Endothelial cell of umbilical vein (primary cell): ENCODE data around the gene RAPGEF6. TPM values are rescaled to one million over a fixed set of nuclear protein-coding genes. Genes with fewer than 3 reads are reported as not detected.

Experiments used
- BruUV-seq: library from RNA; stranded (reverse); fragments of 400-500 nt; replicated peaks from 2 replicates; lab custom pipeline; 2021; lab: Mats Ljungman, UMichigan
- CTCF ChIA-PET: fragments of 300-600, 350-600 bp; sonication (Branson Sonifier 250); formaldehyde crosslinking; loops from one replicate; lab custom pipeline; 2021; ENCODE audit warnings: antibody characterized with exemption, inconsistent platforms; lab: Charles Lee
- POLR2A ChIA-PET: fragments of 300-600, 350-600 bp; sonication (Branson Sonifier 250); formaldehyde crosslinking; loops from one replicate; lab custom pipeline; 2021; ENCODE audit warnings: antibody characterized with exemption, inconsistent platforms; lab: Charles Lee
- DNase-seq: peaks from one replicate; pipeline ENCODE4 v3.0.0-alpha.2; 2011; ENCODE audit warnings: low read depth, low spot score
- FAIRE-seq: peaks from 2 replicates; lab custom pipeline; 2011; peaks lifted over from hg19 to GRCh38; lab: Jason Lieb, UNC
- H2AFZ ChIP-seq: 2 replicates; pipeline ENCODE4 v1.6.0; 2012; ENCODE audit warnings: low read depth, low read length, control low read depth, inconsistent platforms
- H3K27ac ChIP-seq: 2 replicates; pipeline ENCODE4 v1.5.1; 2011; ENCODE audit warnings: low read depth, mild to moderate bottlenecking, control low read depth, low read length, moderate library complexity; ENCODE audit not compliant: insufficient read depth
- H3K27me3 ChIP-seq, 2 experiments: 2 replicates each; pipeline versions ENCODE4 v1.6.0 to v1.6.1; 2011; ENCODE audit warnings: low read length in 2 of 2, mixed read lengths in 1 of 2; ENCODE audit not compliant: control insufficient read depth in 2 of 2, insufficient read depth in 2 of 2
- H3K36me3 ChIP-seq, 2 experiments: 2 replicates in 1 of 2; 3 replicates in 1 of 2; pipeline ENCODE4 v1.5.1; 2011; ENCODE audit warnings: low read length in 2 of 2, mild to moderate bottlenecking in 1 of 2, moderate library complexity in 1 of 2; ENCODE audit not compliant: control insufficient read depth in 2 of 2, insufficient read depth in 2 of 2; ENCODE audit errors: extremely low read depth in 1 of 2
- H3K4me1 ChIP-seq: 3 replicates; pipeline ENCODE4 v1.5.1; 2011; ENCODE audit warnings: mild to moderate bottlenecking, low read length; ENCODE audit not compliant: control insufficient read depth, insufficient read depth; ENCODE audit errors: extremely low read depth
- H3K4me2 ChIP-seq: 2 replicates; pipeline ENCODE4 v1.6.1; 2011; ENCODE audit warnings: low read length, control low read depth, mixed read lengths; ENCODE audit not compliant: insufficient read depth
- H3K4me3 ChIP-seq, 3 experiments: fragments of 200-600 bp in 1 of 3; sonication (generic), shearing (Covaris generic) in 1 of 3; replicated peaks in 1 of 3; 2 replicates each; pipeline ENCODE4 v1.5.1; 2011 to 2016; ENCODE audit warnings: control low read depth in 3 of 3, low read length in 3 of 3, mild to moderate bottlenecking in 2 of 3, inconsistent platforms in 1 of 3, low read depth in 1 of 3, moderate library complexity in 1 of 3; ENCODE audit not compliant: insufficient read depth in 1 of 3
- H3K79me2 ChIP-seq: 2 replicates; pipeline ENCODE4 v1.6.0; 2012; ENCODE audit warnings: low read length, inconsistent platforms; ENCODE audit not compliant: control insufficient read depth, insufficient read depth
- H3K9ac ChIP-seq: replicated peaks from 2 replicates; pipeline ENCODE3; 2011; ENCODE audit warnings: low read length, control low read depth; ENCODE audit not compliant: insufficient read depth; ENCODE audit errors: extremely low read depth
- H3K9me1 ChIP-seq: replicated peaks from 3 replicates; pipeline ENCODE4 v1.6.0; 2011; ENCODE audit warnings: mild to moderate bottlenecking, low read length; ENCODE audit not compliant: control insufficient read depth, insufficient read depth; ENCODE audit errors: extremely low read depth
- H3K9me3 ChIP-seq: replicated peaks from 2 replicates; pipeline ENCODE4 v1.5.1; 2012; ENCODE audit warnings: low read length, inconsistent platforms; ENCODE audit not compliant: control insufficient read depth, insufficient read depth
- H4K20me1 ChIP-seq: replicated peaks from 2 replicates; pipeline ENCODE3; 2011; ENCODE audit warnings: mild to moderate bottlenecking, low read length; ENCODE audit not compliant: control insufficient read depth, insufficient read depth; ENCODE audit errors: extremely low read depth
- EZH2 ChIP-seq: IDR thresholded peaks from 2 replicates; pipeline ENCODE4 v1.6.1; 2012; ENCODE audit warnings: borderline replicate concordance, low read depth, mild to moderate bottlenecking, moderate library complexity, low read length, inconsistent platforms; ENCODE audit not compliant: severe bottlenecking
- FOS ChIP-seq: IDR thresholded peaks from 2 replicates; pipeline ENCODE4 v1.6.1; 2011; ENCODE audit warnings: mild to moderate bottlenecking, low read length, moderate library complexity, borderline replicate concordance; ENCODE audit not compliant: insufficient read depth
- GATA2 ChIP-seq: IDR thresholded peaks from 2 replicates; pipeline ENCODE4 v1.7.0; 2011; ENCODE audit warnings: low read depth, mild to moderate bottlenecking, moderate library complexity, mixed read lengths, low read length; ENCODE audit not compliant: insufficient read length, insufficient read depth
- JUN ChIP-seq: IDR thresholded peaks from 2 replicates; pipeline ENCODE4 v1.6.1; 2011; ENCODE audit warnings: borderline replicate concordance, low read depth; ENCODE audit not compliant: insufficient read length, insufficient read depth
- MYC ChIP-seq: IDR thresholded peaks from one replicate; pipeline ENCODE4 v1.6.1; 2011; ENCODE audit warnings: mild to moderate bottlenecking, low read depth, low read length
- POLR2A ChIP-seq: IDR thresholded peaks from 2 replicates; pipeline ENCODE4 v1.6.1; 2012; ENCODE audit warnings: low read depth, mild to moderate bottlenecking, control low read depth, low read length
- POLR2AphosphoS5 ChIP-seq: IDR thresholded peaks from 2 replicates; pipeline ENCODE4 v1.6.1; 2012; ENCODE audit warnings: low read depth, mild to moderate bottlenecking, control low read depth, low read length, moderate library complexity; ENCODE audit not compliant: insufficient read depth
- dilution Hi-C: fragments of 300-500 bp; cut with MboI; formaldehyde crosslinking; loops from one replicate; pipeline ENCODE4 v1.15.0; 2019; ENCODE audit warnings: low sequenced_read_pairs; ENCODE audit not compliant: extremely low pct_ligation_motif_present
- intact Hi-C: fragments of 100-400 bp; cut with micrococcal nuclease; formaldehyde crosslinking; loops from one replicate; pipeline ENCODE4 v1.10.0; 2022
- polyA plus RNA-seq, 4 experiments: library from polyadenylated mRNA; depleted of rRNA in 3 of 4; stranded (reverse) in 3 of 4; unstranded in 1 of 4; fragments of >200 nt; gene quantifications; 2 replicates each; pipeline versions ENCODE4 v1.2.1 to v1.2.3, GENCODE V29; 2011 to 2012; ENCODE audit warnings: missing spikeins in 1 of 4
- total RNA-seq: library from RNA; stranded (reverse); gene quantifications from 2 replicates; pipeline ENCODE4 v1.2.3, GENCODE V29; 2021
- TF ChIP-seq, protein P1 (sequence below), 2 donors: IDR thresholded peaks; 1 replicate in 1 of 2; 2 replicates in 1 of 2; pipeline ENCODE4 v1.5.1; 2011; ENCODE audit warnings: low read length in 2 of 2, mild to moderate bottlenecking in 2 of 2, moderate library complexity in 2 of 2, control low read depth in 1 of 2, inconsistent platforms in 1 of 2, low read depth in 1 of 2; ENCODE audit not compliant: insufficient read depth in 1 of 2; ENCODE audit errors: extremely low read depth in 1 of 2
- TF ChIP-seq, protein P2 (sequence below): IDR thresholded peaks from 2 replicates; pipeline ENCODE4 v1.6.1; 2011; ENCODE audit not compliant: insufficient read depth, insufficient read length

Gene RAPGEF6
- total and polyA plus RNA-seq, 2 donors (not counting 3 experiments of a cell fraction or from before 2014, with no cell fraction given), result 3.5 to 17.5 TPM

DNA sequence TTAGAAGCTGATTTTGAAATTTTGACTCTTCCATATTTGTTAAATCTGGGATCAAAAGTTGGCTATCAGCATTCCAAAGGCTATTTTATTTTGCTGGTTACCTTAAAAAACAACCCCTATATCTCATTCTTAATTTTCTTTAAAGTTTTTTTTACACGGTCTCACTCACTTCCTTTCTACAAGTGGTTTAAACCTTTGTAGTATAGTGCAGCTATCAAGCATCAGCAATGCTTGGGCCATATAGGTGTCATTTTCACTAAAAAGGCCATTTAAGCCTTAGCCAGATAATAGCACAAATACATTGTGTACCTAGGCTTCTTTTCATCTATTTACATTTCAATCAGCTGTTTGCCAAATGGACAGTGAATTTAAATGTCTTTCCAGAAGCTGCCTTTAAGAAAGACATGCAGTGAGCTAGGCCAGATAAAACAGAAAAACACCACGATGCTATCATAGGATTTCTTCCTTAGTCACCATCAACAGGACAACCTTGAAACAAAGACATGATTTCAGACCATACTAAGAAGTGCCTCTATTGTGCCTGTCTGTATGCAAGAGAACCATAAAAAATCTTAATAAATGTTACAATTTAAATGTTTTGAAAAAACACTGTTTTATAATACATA is 104.2 kb downstream of the RAPGEF6 start:
- no peaks in the 10 kb centered on the region for H3K9me1 ChIP-seq
- TF ChIP-seq EZH2 (no peak), POLR2AphosphoS5 (no peak), GATA2 (no peak), POLR2A (no peak), MYC (no peak), FOS (no peak), JUN (no peak)
- TF ChIP-seq, protein P1, sequence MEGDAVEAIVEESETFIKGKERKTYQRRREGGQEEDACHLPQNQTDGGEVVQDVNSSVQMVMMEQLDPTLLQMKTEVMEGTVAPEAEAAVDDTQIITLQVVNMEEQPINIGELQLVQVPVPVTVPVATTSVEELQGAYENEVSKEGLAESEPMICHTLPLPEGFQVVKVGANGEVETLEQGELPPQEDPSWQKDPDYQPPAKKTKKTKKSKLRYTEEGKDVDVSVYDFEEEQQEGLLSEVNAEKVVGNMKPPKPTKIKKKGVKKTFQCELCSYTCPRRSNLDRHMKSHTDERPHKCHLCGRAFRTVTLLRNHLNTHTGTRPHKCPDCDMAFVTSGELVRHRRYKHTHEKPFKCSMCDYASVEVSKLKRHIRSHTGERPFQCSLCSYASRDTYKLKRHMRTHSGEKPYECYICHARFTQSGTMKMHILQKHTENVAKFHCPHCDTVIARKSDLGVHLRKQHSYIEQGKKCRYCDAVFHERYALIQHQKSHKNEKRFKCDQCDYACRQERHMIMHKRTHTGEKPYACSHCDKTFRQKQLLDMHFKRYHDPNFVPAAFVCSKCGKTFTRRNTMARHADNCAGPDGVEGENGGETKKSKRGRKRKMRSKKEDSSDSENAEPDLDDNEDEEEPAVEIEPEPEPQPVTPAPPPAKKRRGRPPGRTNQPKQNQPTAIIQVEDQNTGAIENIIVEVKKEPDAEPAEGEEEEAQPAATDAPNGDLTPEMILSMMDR (IDR thresholded peaks at IDR 0.05; ENCODE audit: extremely low read depth in 1 of 2, insufficient read depth in 1 of 2, low read depth in 1 of 2, low read length in 2 of 2), result no peak
- TF ChIP-seq, protein P2, sequence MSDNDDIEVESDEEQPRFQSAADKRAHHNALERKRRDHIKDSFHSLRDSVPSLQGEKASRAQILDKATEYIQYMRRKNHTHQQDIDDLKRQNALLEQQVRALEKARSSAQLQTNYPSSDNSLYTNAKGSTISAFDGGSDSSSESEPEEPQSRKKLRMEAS, result no peak
- intact Hi-C loops, result loop anchor here (1.0 to 5.0 kb wide), 4 partner anchors 16 to 266 kb away; partner anchors contain the start of gene FNIP1
- H3K4me3 ChIP-seq, result no peak overlapping the region
- H3K4me2 ChIP-seq, result peak overlapping the region; percentile 89
- peak overlapping the region; percentile 12 for H3K27ac ChIP-seq
- H3K36me3 ChIP-seq, result no peaks in the 10 kb centered on the region
- H3K9ac ChIP-seq, result peak overlapping the region; percentile 10
- ChIA-PET CTCF (interaction anchor here (1.2 to 2.3 kb wide), 2 partner anchors 25 to 108 kb away, joined by 4 to 15 read pairs; no protein-coding TSS in a partner anchor), POLR2A (no interaction called here)
- no peaks in the 10 kb centered on the region for H3K79me2 ChIP-seq
- peaks cover 32% of the 10 kb centered on the region for H3K4me1 ChIP-seq
- no TSS peak for BruUV-seq
- dilution Hi-C loops, result no loop called here
- no peaks in the 10 kb centered on the region for H3K27me3 ChIP-seq
- FAIRE-seq (no peak), DNase-seq (peak; percentile 70)
- no peaks in the 10 kb centered on the region for H4K20me1 ChIP-seq
- no peaks in the 10 kb centered on the region for H3K9me3 ChIP-seq
- peak overlapping the region; percentile 31 for H2AFZ ChIP-seq
